Endothelial cell (in vitro differentiated cells): ENCODE measurements around the gene NTM. TPM values are rescaled to one million over a fixed set of nuclear protein-coding genes. Genes with fewer than 3 reads are reported as not detected.

ENCODE experiments used
- DNase-seq: peaks from one replicate; pipeline ENCODE4 v3.0.0; 2021; ENCODE audit warnings: low spot score
- H3K27ac Mint-ChIP-seq: one replicate; pipeline ENCODE4 v1.8.0; 2021; ENCODE audit warnings: mixed read lengths, inconsistent platforms; ENCODE audit not compliant: unreplicated experiment
- H3K27me3 Mint-ChIP-seq: one replicate; pipeline ENCODE4 v1.8.0; 2021; ENCODE audit warnings: mild to moderate bottlenecking, moderate library complexity, mixed read lengths, inconsistent platforms; ENCODE audit not compliant: unreplicated experiment
- H3K36me3 Mint-ChIP-seq: one replicate; pipeline ENCODE4 v1.8.0; 2021; ENCODE audit warnings: mild to moderate bottlenecking, low read depth, mixed read lengths, inconsistent platforms; ENCODE audit not compliant: unreplicated experiment
- H3K4me1 Mint-ChIP-seq: one replicate; pipeline ENCODE4 v1.8.0; 2021; ENCODE audit warnings: mild to moderate bottlenecking, mixed read lengths, inconsistent platforms; ENCODE audit not compliant: unreplicated experiment
- H3K4me3 Mint-ChIP-seq: one replicate; pipeline ENCODE4 v1.8.0; 2021; ENCODE audit warnings: mild to moderate bottlenecking, mixed read lengths, inconsistent platforms; ENCODE audit not compliant: unreplicated experiment
- H3K9me3 Mint-ChIP-seq: one replicate; pipeline ENCODE4 v1.8.0; 2021; ENCODE audit warnings: mixed read lengths, inconsistent platforms; ENCODE audit not compliant: unreplicated experiment
- CTCF ChIP-seq: fragments of 200-600 bp; sonication (generic); IDR thresholded peaks from one replicate; pipeline ENCODE4 v1.5.0; 2021; ENCODE audit warnings: antibody characterized with exemption; ENCODE audit not compliant: unreplicated experiment
- total RNA-seq: library from RNA; stranded (reverse); fragmentation: NEBNext Ultra II Directional; extraction: Animal tissue kit (Norgen Biotek cat#: 25700); gene quantifications from one replicate; pipeline ENCODE4 v1.2.1, GENCODE V29; 2021; ENCODE audit not compliant: unreplicated experiment

NTM gene
- total RNA-seq, 1 donor from 2014 or later = 3.6 TPM

- peak; percentile 95 for DNase-seq
- Mint-ChIP-seq H3K27me3 (peaks cover 7% of the 10 kb centered on the region), H3K36me3 (peaks cover 3% of the 10 kb centered on the region), H3K4me1 (peaks cover 6% of the 10 kb centered on the region), H3K9me3 (no peaks in the 10 kb centered on the region), H3K4me3 (no peak overlapping the region), H3K27ac (no peak overlapping the region)
- peak; percentile 100 for TF ChIP-seq CTCF
Observed at GRCh38 chr11:131694526-131695424, 324.4 kb downstream of the NTM start.

DNA sequence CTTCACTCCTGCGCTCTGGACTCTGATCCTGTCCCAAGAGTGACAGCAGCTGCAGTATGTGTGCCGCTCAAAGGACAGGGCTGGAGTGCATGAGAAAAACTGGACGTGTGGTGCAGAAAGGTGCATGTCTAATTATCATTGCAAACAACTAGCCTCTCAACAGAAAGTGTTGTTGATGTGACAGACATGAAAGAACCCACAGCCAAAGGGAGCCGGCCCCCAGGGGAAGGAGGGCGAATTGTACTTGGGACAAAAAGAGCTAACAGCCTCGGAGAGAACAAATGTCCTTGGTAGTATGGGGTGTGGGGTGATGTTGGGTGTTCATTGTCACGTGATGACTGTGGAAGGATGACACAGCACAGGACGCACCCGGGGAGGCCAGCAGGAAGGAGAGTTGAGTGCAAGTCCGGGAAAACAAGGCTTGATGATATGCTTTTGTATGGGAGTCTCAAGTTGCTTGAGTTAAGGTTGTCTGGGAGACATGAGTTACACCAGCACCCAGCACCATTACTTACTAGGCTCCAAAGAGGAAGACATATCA, 325.5 kb downstream of the NTM start:
- H3K27me3 Mint-ChIP-seq = peaks cover 9% of the 10 kb centered on the region
- peaks cover 6% of the 10 kb centered on the region for H3K4me1 Mint-ChIP-seq
- no peak overlapping the region for H3K27ac Mint-ChIP-seq
- no peak for TF ChIP-seq CTCF
- H3K4me3 Mint-ChIP-seq = no peak overlapping the region
- H3K36me3 Mint-ChIP-seq = no peaks in the 10 kb centered on the region
- no peak for DNase-seq
- H3K9me3 Mint-ChIP-seq = no peaks in the 10 kb centered on the region

GRCh38 chr11:131696690-131697089, 326.3 kb downstream of the NTM start:
- Mint-ChIP-seq H3K27me3 (peaks cover 9% of the 10 kb centered on the region), H3K36me3 (no peaks in the 10 kb centered on the region), H3K4me3 (no peak overlapping the region), H3K4me1 (peaks cover 6% of the 10 kb centered on the region), H3K9me3 (no peaks in the 10 kb centered on the region), H3K27ac (no peak overlapping the region)
- DNase-seq = no peak
- no peak for TF ChIP-seq CTCF

DNA sequence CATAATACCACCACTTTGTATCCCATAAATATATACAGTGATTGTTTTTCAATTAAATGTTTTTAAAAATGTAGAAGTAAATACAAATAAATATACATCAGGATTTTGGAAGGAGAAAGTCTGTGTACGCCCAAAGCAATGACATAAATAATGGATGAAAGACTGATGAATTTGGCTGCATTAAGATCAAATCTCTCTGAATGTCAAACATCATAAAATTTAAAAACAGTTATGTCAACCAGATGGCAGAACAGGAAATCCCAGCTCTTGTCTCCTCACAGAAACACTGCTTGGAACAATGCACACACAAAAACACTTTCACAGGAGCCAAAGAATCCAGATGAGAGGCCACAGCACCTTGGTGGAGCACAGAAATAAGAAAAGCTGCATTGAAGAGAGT, 332.9 kb downstream of the NTM start:
- H3K27me3 Mint-ChIP-seq = peaks cover 7% of the 10 kb centered on the region
- H3K4me1 Mint-ChIP-seq = no peaks in the 10 kb centered on the region
- H3K9me3 Mint-ChIP-seq = no peaks in the 10 kb centered on the region
- no peak overlapping the region for H3K27ac Mint-ChIP-seq
- no peak for DNase-seq
- no peaks in the 10 kb centered on the region for H3K36me3 Mint-ChIP-seq
- no peak overlapping the region for H3K4me3 Mint-ChIP-seq
- no peak for TF ChIP-seq CTCF

- H3K4me3 Mint-ChIP-seq = no peak overlapping the region
- DNase-seq = no peak
- TF ChIP-seq CTCF = no peak
- no peak overlapping the region for H3K27ac Mint-ChIP-seq
- no peaks in the 10 kb centered on the region for H3K9me3 Mint-ChIP-seq
- no peaks in the 10 kb centered on the region for H3K4me1 Mint-ChIP-seq
- H3K27me3 Mint-ChIP-seq = peaks cover 6% of the 10 kb centered on the region
- H3K36me3 Mint-ChIP-seq = no peaks in the 10 kb centered on the region
Observed at GRCh38 chr11:131704682-131705081, 334.3 kb downstream of the NTM start.
